IMR-90 (cell line): ENCODE results near the gene CWC27.

Experiments
- BHLHE40 ChIP-seq: fragments of 150-350 bp; IDR thresholded peaks from 2 replicates; pipeline ENCODE4 v1.6.1; 2016; ENCODE audit warnings: mild to moderate bottlenecking, low read depth, low read length
- CEBPB ChIP-seq: IDR thresholded peaks from 2 replicates; pipeline ENCODE4 v1.6.1; 2012; ENCODE audit warnings: low read depth, low read length, improper control_type of control experiment
- MAZ ChIP-seq: IDR thresholded peaks from 2 replicates; pipeline ENCODE4 v1.6.1; 2012; ENCODE audit warnings: low read depth, mild to moderate bottlenecking, low read length, improper control_type of control experiment, moderate library complexity, borderline replicate concordance
- POLR2A ChIP-seq: IDR thresholded peaks from 2 replicates; pipeline ENCODE4 v1.6.1; 2012; ENCODE audit warnings: mild to moderate bottlenecking, low read depth, low read length
- RAD21 ChIP-seq: IDR thresholded peaks from 2 replicates; pipeline ENCODE4 v1.6.1; 2012; ENCODE audit warnings: low read length, improper control_type of control experiment
- RCOR1 ChIP-seq: IDR thresholded peaks from 2 replicates; pipeline ENCODE4 v1.6.1; 2012; ENCODE audit warnings: mild to moderate bottlenecking, low read length, improper control_type of control experiment; ENCODE audit not compliant: insufficient replicate concordance
- TF ChIP-seq, protein P1 (sequence below): conservative IDR thresholded peaks from 2 replicates; pipeline ENCODE4 v1.5.1; 2012; ENCODE audit warnings: mild to moderate bottlenecking, low read depth, low read length, improper control_type of control experiment

DNA sequence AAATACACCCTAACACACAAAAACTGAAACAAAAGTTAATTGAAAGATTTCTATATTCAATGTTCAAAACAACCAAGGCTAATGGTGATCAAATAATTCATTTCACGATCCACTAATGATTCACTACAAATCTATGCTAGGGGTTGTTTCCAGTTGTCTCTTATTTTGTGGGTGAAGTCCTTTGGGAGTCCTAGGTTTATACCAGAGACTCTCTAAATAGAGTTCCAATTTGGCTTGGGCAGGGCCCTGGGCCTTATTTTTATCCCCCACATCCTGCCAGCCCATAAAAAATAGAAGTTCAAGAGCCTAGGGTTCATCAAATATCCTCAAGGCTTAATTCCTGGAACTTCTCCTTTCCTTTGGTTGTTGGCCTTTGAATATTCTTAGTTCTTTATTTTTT lies 26.3 kb upstream of the CWC27 start:
- TF ChIP-seq MAZ (no peak), BHLHE40 (no peak), RAD21 (no peak), POLR2A (no peak), CEBPB (no peak), RCOR1 (no peak)
- TF ChIP-seq, protein P1, sequence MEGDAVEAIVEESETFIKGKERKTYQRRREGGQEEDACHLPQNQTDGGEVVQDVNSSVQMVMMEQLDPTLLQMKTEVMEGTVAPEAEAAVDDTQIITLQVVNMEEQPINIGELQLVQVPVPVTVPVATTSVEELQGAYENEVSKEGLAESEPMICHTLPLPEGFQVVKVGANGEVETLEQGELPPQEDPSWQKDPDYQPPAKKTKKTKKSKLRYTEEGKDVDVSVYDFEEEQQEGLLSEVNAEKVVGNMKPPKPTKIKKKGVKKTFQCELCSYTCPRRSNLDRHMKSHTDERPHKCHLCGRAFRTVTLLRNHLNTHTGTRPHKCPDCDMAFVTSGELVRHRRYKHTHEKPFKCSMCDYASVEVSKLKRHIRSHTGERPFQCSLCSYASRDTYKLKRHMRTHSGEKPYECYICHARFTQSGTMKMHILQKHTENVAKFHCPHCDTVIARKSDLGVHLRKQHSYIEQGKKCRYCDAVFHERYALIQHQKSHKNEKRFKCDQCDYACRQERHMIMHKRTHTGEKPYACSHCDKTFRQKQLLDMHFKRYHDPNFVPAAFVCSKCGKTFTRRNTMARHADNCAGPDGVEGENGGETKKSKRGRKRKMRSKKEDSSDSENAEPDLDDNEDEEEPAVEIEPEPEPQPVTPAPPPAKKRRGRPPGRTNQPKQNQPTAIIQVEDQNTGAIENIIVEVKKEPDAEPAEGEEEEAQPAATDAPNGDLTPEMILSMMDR = no peak
